ENCODE results near the gene BNC2.

The BNC2 gene

GRCh38 chr9:16598316-16598715 is 272.2 kb downstream of the BNC2 start:
- no peak for FAIRE-seq
- no peak for DNase-seq (ENCODE audit: insufficient read length)
- TF ChIP-seq TAF1 (IDR thresholded peaks at IDR 0.05; ENCODE audit: borderline replicate concordance, low read depth, low read length) = no peak
- no peak for TF ChIP-seq POLR2AphosphoS5 (IDR thresholded peaks at IDR 0.05; ENCODE audit: low read depth, low read length)
- TF ChIP-seq POLR2A (IDR thresholded peaks at IDR 0.05; ENCODE audit: low read depth, low read length) = no peak

GRCh38 chr9:16597136-16597535 is 273.3 kb downstream of the BNC2 start:
- DNase-seq (ENCODE audit: insufficient read length) = no peak
- TF ChIP-seq POLR2AphosphoS5 (IDR thresholded peaks at IDR 0.05; ENCODE audit: low read depth, low read length) (no peak), POLR2A (IDR thresholded peaks at IDR 0.05; ENCODE audit: low read depth, low read length) (no peak), TAF1 (IDR thresholded peaks at IDR 0.05; ENCODE audit: borderline replicate concordance, low read depth, low read length) (no peak)
- FAIRE-seq = no peak

GRCh38 chr9:16595227-16595626 is 275.2 kb downstream of the BNC2 start:
- FAIRE-seq (no peak), DNase-seq (ENCODE audit: insufficient read length) (no peak)
- TF ChIP-seq POLR2AphosphoS5 (IDR thresholded peaks at IDR 0.05; ENCODE audit: low read depth, low read length) = no peak
- no peak for TF ChIP-seq POLR2A (IDR thresholded peaks at IDR 0.05; ENCODE audit: low read depth, low read length)
- TF ChIP-seq TAF1 (IDR thresholded peaks at IDR 0.05; ENCODE audit: borderline replicate concordance, low read depth, low read length) = no peak

GRCh38 chr9:16594787-16595186 is 275.7 kb downstream of the BNC2 start:
- TF ChIP-seq POLR2A (IDR thresholded peaks at IDR 0.05; ENCODE audit: low read depth, low read length) (no peak), TAF1 (IDR thresholded peaks at IDR 0.05; ENCODE audit: borderline replicate concordance, low read depth, low read length) (no peak), POLR2AphosphoS5 (IDR thresholded peaks at IDR 0.05; ENCODE audit: low read depth, low read length) (no peak)
- DNase-seq (ENCODE audit: insufficient read length) (no peak), FAIRE-seq (no peak)

- no peak for TF ChIP-seq POLR2A (IDR thresholded peaks at IDR 0.05; ENCODE audit: low read depth, low read length)
- no peak for TF ChIP-seq POLR2AphosphoS5 (IDR thresholded peaks at IDR 0.05; ENCODE audit: low read depth, low read length)
- no peak for TF ChIP-seq TAF1 (IDR thresholded peaks at IDR 0.05; ENCODE audit: borderline replicate concordance, low read depth, low read length)
- FAIRE-seq (no peak), DNase-seq (ENCODE audit: insufficient read length) (no peak)
Measured at GRCh38 chr9:16593746-16594145, 276.7 kb downstream of the BNC2 start.

GRCh38 chr9:16591092-16591491 is 279.4 kb downstream of the BNC2 start:
- TF ChIP-seq POLR2A (IDR thresholded peaks at IDR 0.05; ENCODE audit: low read depth, low read length) = no peak
- TF ChIP-seq TAF1 (IDR thresholded peaks at IDR 0.05; ENCODE audit: borderline replicate concordance, low read depth, low read length) = no peak
- TF ChIP-seq POLR2AphosphoS5 (IDR thresholded peaks at IDR 0.05; ENCODE audit: low read depth, low read length) = no peak
- FAIRE-seq = no peak
- DNase-seq (ENCODE audit: insufficient read length) = no peak

GRCh38 chr9:16585591-16585990 is 284.9 kb downstream of the BNC2 start:
- no peak for FAIRE-seq
- TF ChIP-seq TAF1 (IDR thresholded peaks at IDR 0.05; ENCODE audit: borderline replicate concordance, low read depth, low read length) (no peak), POLR2A (IDR thresholded peaks at IDR 0.05; ENCODE audit: low read depth, low read length) (no peak), POLR2AphosphoS5 (IDR thresholded peaks at IDR 0.05; ENCODE audit: low read depth, low read length) (no peak)
- DNase-seq (ENCODE audit: insufficient read length) = no peak

- no peak for DNase-seq (ENCODE audit: insufficient read length)
- TF ChIP-seq POLR2A (IDR thresholded peaks at IDR 0.05; ENCODE audit: low read depth, low read length) (no peak), TAF1 (IDR thresholded peaks at IDR 0.05; ENCODE audit: borderline replicate concordance, low read depth, low read length) (no peak), POLR2AphosphoS5 (IDR thresholded peaks at IDR 0.05; ENCODE audit: low read depth, low read length) (no peak)
- no peak for FAIRE-seq
Measured at GRCh38 chr9:16579872-16580432, 290.5 kb downstream of the BNC2 start.

- no peak for DNase-seq (ENCODE audit: insufficient read length)
- no peak for FAIRE-seq
- no peak for TF ChIP-seq POLR2A (IDR thresholded peaks at IDR 0.05; ENCODE audit: low read depth, low read length)
- no peak for TF ChIP-seq POLR2AphosphoS5 (IDR thresholded peaks at IDR 0.05; ENCODE audit: low read depth, low read length)
- no peak for TF ChIP-seq TAF1 (IDR thresholded peaks at IDR 0.05; ENCODE audit: borderline replicate concordance, low read depth, low read length)
Measured at GRCh38 chr9:16575986-16576245, 294.6 kb downstream of the BNC2 start.

GRCh38 chr9:16575142-16575985 is 295.1 kb downstream of the BNC2 start:
- FAIRE-seq (no peak), DNase-seq (ENCODE audit: insufficient read length) (no peak)
- TF ChIP-seq TAF1 (IDR thresholded peaks at IDR 0.05; ENCODE audit: borderline replicate concordance, low read depth, low read length) = no peak
- no peak for TF ChIP-seq POLR2AphosphoS5 (IDR thresholded peaks at IDR 0.05; ENCODE audit: low read depth, low read length)
- TF ChIP-seq POLR2A (IDR thresholded peaks at IDR 0.05; ENCODE audit: low read depth, low read length) = no peak

GRCh38 chr9:16572005-16572734 is 298.3 kb downstream of the BNC2 start:
- TF ChIP-seq POLR2A (IDR thresholded peaks at IDR 0.05; ENCODE audit: low read depth, low read length) (no peak), POLR2AphosphoS5 (IDR thresholded peaks at IDR 0.05; ENCODE audit: low read depth, low read length) (no peak), TAF1 (IDR thresholded peaks at IDR 0.05; ENCODE audit: borderline replicate concordance, low read depth, low read length) (no peak)
- DNase-seq (ENCODE audit: insufficient read length) = no peak
- FAIRE-seq = no peak

Data from GM12892 (cell line).